SK-N-SH treated with all-trans-retinoic acid at 6 μM for 48 hours (cell line): ENCODE measurements around the gene ZFYVE19.

Experiments
- CREB5 ChIP-seq: fragments of 250-450 bp; sonication (Bioruptor Pico); IDR thresholded peaks from 2 replicates; pipeline ENCODE4 v1.5.1; 2020; ENCODE audit warnings: low read depth, mild to moderate bottlenecking, moderate library complexity
- PATZ1 ChIP-seq: fragments of 250-450 bp; sonication (Bioruptor Pico); IDR thresholded peaks from 2 replicates; pipeline ENCODE4 v1.8.0; 2020; ENCODE audit warnings: mild to moderate bottlenecking, moderate library complexity, borderline replicate concordance
- ZNF565 ChIP-seq: fragments of 450-650 bp; formaldehyde crosslinking; conservative IDR thresholded peaks from 2 replicates; pipeline ENCODE4 v1.5.0; 2020; ENCODE audit warnings: low read depth, mild to moderate bottlenecking, moderate library complexity

GRCh38 chr15:40792394-40792793 lies 14.5 kb upstream of the ZFYVE19 start:
- TF ChIP-seq CREB5 (CRISPR knock-in tag) = no peak
- TF ChIP-seq PATZ1 (CRISPR knock-in tag) = no peak
- TF ChIP-seq ZNF565 (CRISPR knock-in tag) = no peak
